NCI-H128 (cell line): ENCODE results near the gene TMEM59.
"Not testable (repeated sequence)": the region's sequence is repeated elsewhere in the genome, so short reads cannot be mapped to it uniquely, and the experiment has no call there.

Experiments
- DNase-seq: peaks from one replicate; lab custom pipeline; 2025; ENCODE audit not compliant: unreplicated experiment; lab: John Stamatoyannopoulos, UW

TMEM59 gene

DNA sequence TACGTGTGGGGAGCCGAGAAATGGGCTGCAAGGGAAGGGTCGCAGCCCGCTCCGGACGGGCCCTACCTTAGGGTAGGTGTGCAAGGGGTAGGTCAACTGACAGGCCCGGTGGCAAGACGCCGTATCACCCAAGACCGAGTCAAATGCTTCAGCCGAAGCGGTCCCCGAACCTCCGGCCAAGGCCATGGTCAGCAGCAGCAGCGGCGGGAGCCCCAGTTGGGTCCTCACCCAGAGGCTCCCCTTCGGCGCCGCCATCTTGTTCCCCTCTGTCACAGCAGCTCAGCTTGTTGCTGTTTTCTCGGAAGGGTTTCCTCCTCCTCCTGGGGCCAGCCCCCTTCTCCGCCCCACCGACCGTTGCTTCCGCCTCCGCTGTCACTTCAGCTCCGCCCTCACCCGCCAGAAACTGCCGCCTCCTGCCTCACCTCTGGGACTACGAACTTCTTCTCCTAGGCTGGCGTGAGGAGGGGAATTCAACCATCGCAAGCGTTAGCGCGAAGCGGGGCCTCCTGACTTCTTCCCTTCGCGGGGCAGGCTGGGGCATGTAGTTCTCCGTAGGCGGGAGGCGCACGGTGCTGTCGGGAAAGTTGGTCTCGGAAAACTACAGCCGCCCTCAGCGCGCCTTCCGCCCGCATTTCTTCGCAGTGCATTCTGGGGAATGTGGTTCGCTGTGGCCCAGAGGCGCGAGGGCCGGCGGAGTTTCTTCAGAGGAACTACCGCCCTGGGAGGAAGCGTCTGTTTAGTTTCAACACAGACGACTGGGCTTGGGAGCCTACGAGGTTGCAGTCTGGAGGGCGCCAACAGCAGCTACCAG is at the start of gene TMEM59, which contains the start of gene TCEANC2:
TSS of gene TMEM59 (minus strand) at position 271 of the 811 bp plus-strand sequence. CDS start at position 255, 16 bp downstream.
TSS of gene TCEANC2 (plus strand) at position 675 of the 811 bp plus-strand sequence. CDS start 815 bp downstream, outside the sequence.
- DNase-seq: peak; percentile 98

GRCh38 chr1:54100500-54100899 is 47.5 kb upstream of the TMEM59 start:
- no peak for DNase-seq

DNA sequence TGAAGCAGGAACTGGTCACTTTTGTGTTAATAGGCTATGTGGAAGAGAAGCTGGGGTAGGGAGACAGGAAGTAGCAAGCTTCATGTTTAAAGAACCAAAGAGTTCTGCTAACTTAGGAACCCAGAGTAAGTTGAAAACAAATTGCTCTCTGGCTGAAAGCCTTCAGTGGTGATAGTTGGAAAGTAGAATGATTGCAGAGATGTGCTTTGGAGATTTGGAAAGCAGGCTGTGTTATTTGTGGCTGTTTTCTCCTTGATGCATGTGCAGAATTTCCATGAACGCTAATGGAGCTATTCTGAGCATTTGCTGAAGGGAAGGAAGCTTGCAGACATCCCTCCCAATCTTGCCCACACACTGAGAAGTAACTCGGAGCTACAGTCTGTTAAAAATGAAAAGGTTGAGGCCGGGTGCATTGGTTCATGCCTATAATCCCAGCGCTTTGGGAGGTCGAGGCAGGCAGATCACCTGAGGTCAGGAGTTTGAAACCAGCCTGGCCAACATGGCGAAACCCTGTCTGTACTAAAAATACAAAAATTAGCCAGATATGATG is 46.1 kb upstream of the TMEM59 start:
- DNase-seq: no peak

DNA sequence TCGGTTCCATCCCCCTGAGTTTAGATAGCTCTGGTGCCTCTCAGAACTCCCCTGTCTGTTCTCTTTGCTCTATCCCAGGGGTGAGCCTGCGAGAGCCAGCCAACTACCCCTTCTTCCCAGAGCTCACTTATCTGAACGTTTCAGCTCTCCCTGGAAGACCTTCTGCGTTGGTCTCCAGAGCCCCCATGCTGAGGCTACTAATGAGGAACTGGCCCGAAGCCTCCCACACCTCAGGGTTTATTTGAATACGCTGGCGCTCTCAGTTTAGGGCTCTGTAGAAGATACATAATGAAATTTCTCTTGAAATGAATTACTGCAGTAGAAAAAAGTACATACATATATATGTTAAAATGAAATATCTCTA is 43.9 kb upstream of the TMEM59 start:
- DNase-seq: no peak

- no peak for DNase-seq
Observed at GRCh38 chr1:54096227-54096876, 43.3 kb upstream of the TMEM59 start.

DNA sequence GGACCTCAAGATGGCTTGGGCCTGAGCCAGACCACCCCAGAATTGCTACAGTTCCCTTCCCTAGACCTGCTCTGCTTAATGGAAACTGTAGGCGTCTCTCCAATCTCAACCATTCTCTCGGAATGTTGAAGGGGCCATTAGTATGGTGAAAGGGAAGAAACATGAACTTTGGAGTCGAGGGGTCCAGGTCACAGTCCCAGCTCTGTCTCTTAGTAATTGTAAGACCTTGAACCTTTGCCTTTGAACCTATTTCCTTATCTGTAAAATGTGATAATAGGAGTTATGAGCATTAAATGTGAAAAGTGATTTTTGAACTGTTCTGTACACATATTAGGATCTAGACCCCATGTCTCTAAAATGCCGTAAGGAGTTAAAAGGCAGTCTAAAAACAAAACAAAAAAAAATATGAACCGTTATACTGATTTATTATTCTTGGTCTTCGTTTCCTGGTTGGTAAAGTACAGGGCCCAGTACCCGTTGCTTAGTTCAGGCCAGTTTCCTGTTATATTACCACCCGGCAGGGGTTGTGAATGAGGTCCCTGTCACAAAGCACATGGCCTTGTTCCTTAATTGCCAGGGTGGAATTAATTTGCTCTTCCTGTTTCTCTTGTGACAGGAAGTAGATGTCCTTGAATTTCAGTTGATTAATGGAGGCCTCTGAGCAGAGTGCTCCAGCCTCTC is 42.7 kb upstream of the TMEM59 start:
- DNase-seq: no peak

DNA sequence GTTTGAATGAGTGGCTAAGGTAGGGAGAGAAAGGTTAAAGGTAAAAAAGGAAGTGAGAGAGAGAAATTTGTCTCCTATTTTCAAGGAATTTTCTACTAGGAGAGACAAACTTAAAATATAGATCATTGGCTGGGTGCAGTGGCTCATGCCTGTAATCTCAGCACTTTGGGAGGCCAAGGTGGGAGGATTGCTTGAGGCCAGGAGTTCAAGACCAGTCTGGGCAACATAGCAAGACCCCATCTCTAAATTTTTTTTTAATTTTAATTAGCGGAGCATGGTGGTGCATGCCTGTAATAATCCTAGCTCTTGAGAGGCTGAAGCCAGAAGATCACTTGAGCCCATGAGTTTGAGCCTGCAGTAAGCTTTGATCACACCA is 41.7 kb upstream of the TMEM59 start:
- DNase-seq: not testable (repeated sequence)

DNA sequence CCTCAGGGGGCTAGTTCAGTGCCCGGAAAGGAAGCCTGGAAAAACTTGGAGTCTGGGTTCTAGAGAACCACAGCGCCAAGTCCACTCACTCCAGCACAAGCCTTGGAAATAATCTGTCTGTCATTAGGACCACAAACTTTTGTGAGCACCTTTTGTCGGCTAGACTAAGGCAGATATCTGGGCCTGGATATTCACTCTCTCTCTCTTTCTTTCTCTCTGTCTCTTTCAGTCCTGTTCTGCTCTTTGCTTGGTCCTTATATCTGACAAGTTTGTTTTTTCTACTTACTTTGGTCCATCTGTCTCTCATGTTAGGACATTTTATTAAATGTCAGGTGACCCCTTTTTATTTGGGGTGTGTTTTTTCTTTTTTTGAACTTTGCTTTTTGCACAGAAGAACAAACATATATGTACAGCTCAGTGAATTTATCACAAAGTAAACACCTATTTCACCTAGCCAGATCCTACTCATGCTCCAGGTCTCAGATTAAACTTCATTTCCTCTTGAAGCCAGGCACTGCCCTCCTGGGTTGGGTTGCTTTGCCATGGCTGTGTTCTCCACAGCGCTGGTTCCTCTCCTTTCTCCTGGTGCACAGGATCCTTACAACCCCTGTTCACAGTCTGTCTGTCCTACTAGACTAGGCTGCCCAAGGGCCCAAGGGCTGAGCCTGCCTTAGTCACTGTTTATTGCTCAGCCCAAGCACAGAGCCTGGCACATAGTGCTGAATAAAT is 41.2 kb upstream of the TMEM59 start:
- DNase-seq: no peak

DNA sequence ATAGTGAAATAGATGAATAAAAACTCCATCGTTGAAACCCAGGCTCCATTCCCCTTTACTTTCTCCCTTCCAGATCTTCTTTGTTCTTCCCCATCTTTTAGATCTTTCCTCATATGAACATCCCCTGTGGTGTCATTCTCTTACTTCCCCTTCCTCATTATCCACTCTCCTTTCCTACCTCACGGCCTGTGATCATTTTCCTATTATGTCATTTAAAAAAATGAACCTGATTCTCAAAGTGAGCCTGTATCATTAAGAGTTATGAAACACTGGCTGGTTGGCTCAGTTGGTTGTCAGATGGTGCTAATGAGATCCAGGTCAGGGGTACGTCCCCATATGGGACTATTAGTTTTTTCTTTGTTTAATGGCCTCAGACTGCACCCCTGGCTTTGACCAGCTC is 38.7 kb upstream of the TMEM59 start:
- no peak for DNase-seq

DNA sequence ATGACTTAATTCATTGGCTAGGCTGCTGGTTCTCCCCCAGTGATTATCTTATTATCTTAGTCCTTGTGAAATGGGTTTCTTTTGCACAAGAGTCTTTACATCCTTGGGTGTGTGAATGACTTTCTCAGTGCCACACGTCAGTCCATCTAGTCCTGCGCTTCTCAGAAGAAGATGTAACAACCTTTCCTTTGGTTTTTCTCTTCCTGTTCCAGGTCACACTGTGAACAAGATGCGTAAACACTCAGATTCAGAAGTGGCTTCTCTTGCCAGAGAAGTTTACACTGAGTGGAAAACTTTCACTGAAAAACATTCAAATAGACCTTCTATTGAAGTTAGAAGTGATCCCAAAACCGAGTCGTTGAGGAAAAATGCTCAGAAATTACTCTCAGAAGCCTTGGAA is 35.4 kb upstream of the TMEM59 start:
- no peak for DNase-seq

GRCh38 chr1:54086754-54087153 is 33.8 kb upstream of the TMEM59 start:
- no peak for DNase-seq

DNA sequence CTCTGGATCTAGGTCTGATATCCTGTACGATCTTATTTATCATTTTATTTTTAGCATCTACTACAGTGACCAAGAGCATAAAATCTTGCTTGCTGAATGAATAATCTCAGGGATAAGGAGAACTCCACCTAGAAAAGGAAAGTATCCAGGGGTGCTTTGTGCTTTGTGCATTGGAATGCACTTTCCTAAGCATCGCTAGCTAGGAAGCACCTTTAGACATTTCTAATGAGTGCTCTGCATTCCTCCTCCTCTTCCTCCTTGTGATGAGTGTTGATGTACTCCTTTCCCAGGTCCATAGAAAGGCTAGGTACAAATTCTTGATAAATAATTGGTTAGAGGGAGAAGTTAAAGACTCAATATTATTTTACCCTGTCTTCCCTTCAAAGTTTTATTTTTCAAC is 31.8 kb upstream of the TMEM59 start:
- DNase-seq: no peak

DNA sequence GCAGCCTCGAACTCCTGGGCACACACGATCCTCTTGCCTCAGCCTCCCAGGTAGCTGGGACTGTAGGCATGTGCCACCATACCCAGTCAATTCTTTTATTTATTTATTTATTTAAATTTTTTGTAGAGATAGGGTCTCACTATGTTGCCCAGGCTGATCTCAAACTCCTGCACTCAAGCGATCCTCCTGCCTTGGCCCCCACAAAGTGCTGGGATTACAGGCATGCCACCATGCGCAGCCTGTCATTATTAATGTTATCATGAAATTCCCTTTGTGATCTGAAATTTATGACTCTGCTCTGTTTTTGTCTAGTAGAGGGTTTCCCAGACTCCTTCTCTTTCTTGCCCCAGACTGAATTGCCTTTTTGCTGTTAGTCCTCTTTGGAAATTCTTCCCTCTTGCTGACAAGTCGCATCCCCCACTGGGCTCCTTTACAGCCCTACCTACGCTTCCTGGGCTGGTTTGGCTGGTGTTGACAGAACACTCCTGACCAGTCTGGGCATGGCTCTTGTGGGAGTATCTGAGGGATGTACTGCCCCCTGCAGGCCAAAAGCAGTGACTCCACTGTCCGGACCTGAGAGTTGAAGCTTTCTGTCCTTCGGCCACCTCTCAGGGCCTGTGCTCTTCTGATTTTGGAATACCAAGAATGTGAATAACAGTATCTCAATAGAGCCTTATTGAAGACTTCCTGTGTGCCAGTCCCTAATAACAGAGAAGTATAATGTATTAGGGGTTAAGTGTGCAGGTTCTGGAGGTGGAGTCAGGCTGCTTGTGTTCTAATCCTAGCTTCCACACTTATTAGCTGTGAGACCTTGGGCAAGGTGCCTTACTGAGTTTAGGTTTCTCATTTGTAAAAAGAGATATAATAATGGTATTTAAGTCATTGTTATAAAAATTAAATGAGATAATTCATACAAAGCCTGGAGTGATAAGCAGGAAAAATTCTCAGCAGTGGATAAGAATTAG is 28.6 kb upstream of the TMEM59 start:
- DNase-seq: no peak

DNA sequence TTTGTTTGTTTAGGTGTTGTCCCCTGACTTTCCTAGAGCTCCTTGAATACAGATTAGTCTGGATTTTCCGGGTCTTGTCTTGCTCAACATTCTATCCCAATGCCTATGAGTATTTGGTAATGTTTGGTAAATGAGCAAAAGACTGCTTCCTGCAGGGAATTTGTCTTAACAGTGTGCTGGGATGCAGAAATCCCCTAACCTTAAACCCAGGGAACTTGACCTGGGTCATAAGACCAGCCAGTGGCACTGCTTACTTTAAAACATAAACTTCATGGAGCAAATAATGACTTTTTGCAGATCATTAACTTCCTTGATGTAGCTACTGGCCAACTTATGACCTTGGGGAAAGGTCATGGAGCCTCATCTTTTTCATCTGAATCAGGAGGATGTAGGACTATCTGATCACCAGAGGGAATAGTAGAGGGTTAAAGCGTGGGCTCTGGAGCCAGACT is 27.6 kb upstream of the TMEM59 start:
- DNase-seq: no peak

- no peak for DNase-seq
Observed at GRCh38 chr1:54077359-54077758, 24.4 kb upstream of the TMEM59 start.

DNA sequence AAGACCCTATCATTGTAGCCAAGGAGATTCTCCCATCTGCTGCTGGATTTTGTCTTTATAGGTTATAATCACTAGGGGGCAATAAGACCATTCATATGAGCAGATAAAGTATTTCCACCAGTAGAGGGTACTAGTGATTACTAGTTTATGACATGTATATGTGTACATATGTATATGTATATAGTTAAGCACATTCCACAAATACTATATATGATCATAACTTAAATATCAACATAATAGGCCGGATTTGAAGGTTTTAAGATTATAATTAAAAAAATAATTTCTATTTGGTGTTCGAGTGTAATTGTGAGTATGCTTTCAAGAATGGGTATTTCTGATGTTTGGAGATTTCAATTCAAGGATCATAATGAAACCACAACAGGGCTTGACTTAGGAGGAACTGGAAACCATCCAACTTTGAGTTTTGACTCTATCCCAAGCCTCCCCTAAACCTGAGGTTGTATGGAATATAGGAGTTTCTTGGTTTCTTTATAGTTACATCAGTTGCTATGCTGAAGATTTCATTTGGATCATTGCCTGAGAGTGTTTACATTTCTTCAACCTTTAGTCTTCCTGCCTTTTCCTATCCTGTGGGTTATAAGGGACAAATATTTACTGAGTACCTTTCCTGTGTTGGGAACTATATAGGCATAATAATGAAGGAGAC is 17.3 kb upstream of the TMEM59 start:
- DNase-seq: peak; percentile 45

GRCh38 chr1:54069791-54070170 is 16.8 kb upstream of the TMEM59 start:
- DNase-seq: no peak

GRCh38 chr1:54064299-54064698 is 11.3 kb upstream of the TMEM59 start:
- DNase-seq: no peak

DNA sequence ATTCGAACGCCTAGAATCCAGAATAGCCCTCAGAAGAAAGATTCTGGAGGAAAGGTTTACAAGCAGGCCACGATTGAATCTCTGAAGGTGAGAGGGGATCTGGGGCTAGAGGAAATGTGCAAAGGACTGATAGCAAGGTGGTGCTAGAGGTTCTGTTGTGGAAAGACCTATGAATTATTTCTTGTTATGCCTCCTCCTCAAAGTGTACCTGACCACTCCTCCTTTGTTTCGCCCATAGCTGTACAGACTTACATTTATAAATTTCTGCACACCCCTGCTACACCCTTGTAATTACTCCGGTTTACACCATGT is 1.4 kb upstream of the TMEM59 start:
- no peak for DNase-seq
